HCT116 (cell line): Measurements from ENCODE around the gene RASIP1. TPM values are rescaled to one million over a fixed set of nuclear protein-coding genes. Genes with fewer than 3 reads are reported as not detected.

ENCODE experiments used
- ATAC-seq: fragments of 200-7000 bp; cut with Tn5 transposase; 2 replicates; pipeline ENCODE4 v1.9.1; 2020; ENCODE audit warnings: mild to moderate bottlenecking, moderate library complexity
- BruUV-seq: library from RNA; stranded (reverse); fragments of 400-500 nt; replicated peaks from 2 replicates; lab custom pipeline; 2021; lab: Mats Ljungman, UMichigan
- CTCF ChIA-PET: fragments of 300-600 bp; sonication (Branson Sonifier 250); formaldehyde crosslinking; loops from one replicate; lab custom pipeline; 2021; ENCODE audit warnings: antibody characterized with exemption; lab: Charles Lee
- POLR2A ChIA-PET: fragments of 300-600, 350-600 bp; sonication (Branson Sonifier 250); formaldehyde crosslinking; loops from one replicate; lab custom pipeline; 2021; ENCODE audit warnings: antibody characterized with exemption; lab: Charles Lee
- RAD21 ChIA-PET, 2 experiments: fragments of 300-600 bp; sonication (Branson Sonifier 250); formaldehyde crosslinking; loops; one replicate each; lab custom pipeline; 2023; ENCODE audit warnings: low total read pairs in 2 of 2; ENCODE audit not compliant: uncharacterized antibody in 2 of 2, unreplicated experiment in 2 of 2, low non-redundant PET in 1 of 2; lab: Charles Lee
- DNase-seq: peaks from one replicate; pipeline ENCODE4 v3.0.0-alpha.2; 2010; ENCODE audit warnings: low read depth, low spot score
- H2AFZ ChIP-seq: fragments of 200-600 bp; shearing (Covaris generic), sonication (generic); 2 replicates; pipeline ENCODE4 v1.6.1; 2017; ENCODE audit warnings: low read depth, mixed run types, mixed read lengths, antibody characterized with exemption, low read length; ENCODE audit not compliant: poor library complexity, severe bottlenecking
- H3K27ac ChIP-seq: 2 replicates; pipeline ENCODE4 v1.5.1; 2012; ENCODE audit warnings: low read depth, low read length
- H3K27me3 ChIP-seq: fragments of 200-600 bp; sonication (generic); 2 replicates; pipeline ENCODE4 v1.6.1; 2016; ENCODE audit warnings: mixed run types, low read length, mixed read lengths; ENCODE audit not compliant: insufficient read depth
- H3K36me3 ChIP-seq, 2 experiments: fragments of 200-500 bp in 1 of 2; fragments of 200-600 bp in 1 of 2; sonication (Bioruptor generic) in 1 of 2; sonication (generic) in 1 of 2; 2 replicates each; pipeline versions ENCODE4 v1.5.1 to v1.6.1; 2014 to 2016; ENCODE audit warnings: low read length in 2 of 2, inconsistent platforms in 1 of 2, mixed read lengths in 1 of 2, mixed run types in 1 of 2; ENCODE audit not compliant: insufficient read depth in 2 of 2, control insufficient read depth in 1 of 2
- H3K4me1 ChIP-seq, 2 experiments: fragments of 200-600 bp in 1 of 2; sonication (generic) in 1 of 2; 2 replicates each; pipeline versions ENCODE4 v1.5.1 to v1.6.1; 2012 to 2017; ENCODE audit warnings: low read length in 2 of 2, inconsistent platforms in 1 of 2, mild to moderate bottlenecking in 1 of 2, mixed read lengths in 1 of 2, mixed run types in 1 of 2, moderate library complexity in 1 of 2; ENCODE audit not compliant: insufficient read depth in 2 of 2, control insufficient read depth in 1 of 2
- H3K4me2 ChIP-seq: fragments of 200-600 bp; sonication (generic); 2 replicates; pipeline ENCODE4 v1.6.1; 2017; ENCODE audit warnings: mixed run types, low read length, mixed read lengths
- H3K4me3 ChIP-seq, 2 experiments: fragments of 200-600 bp in 1 of 2; sonication (generic) in 1 of 2; replicated peaks in 1 of 2; 2 replicates each; pipeline ENCODE4 v1.5.1; 2011 to 2016; ENCODE audit warnings: low read length in 2 of 2, control low read depth in 1 of 2, low read depth in 1 of 2, mild to moderate bottlenecking in 1 of 2, mixed read lengths in 1 of 2, mixed run types in 1 of 2
- H3K79me2 ChIP-seq: fragments of 200-600 bp; sonication (generic); 2 replicates; pipeline ENCODE4 v1.6.1; 2017; ENCODE audit warnings: mild to moderate bottlenecking, mixed run types, low read length, moderate library complexity, mixed read lengths; ENCODE audit not compliant: insufficient read depth
- H3K9ac ChIP-seq: fragments of 200-600 bp; sonication (generic); 2 replicates; pipeline ENCODE4 v1.6.1; 2016; ENCODE audit warnings: low read length, mixed read lengths
- H3K9me2 ChIP-seq: fragments of 200-600 bp; sonication (generic), shearing (Covaris generic); 2 replicates; pipeline ENCODE4 v1.6.1; 2017; ENCODE audit warnings: mixed run types, mild to moderate bottlenecking, moderate library complexity; ENCODE audit not compliant: insufficient read depth
- H3K9me3 ChIP-seq, 2 experiments: fragments of 200-500 bp in 1 of 2; fragments of 200-600 bp in 1 of 2; sonication (Bioruptor generic) in 1 of 2; sonication (generic) in 1 of 2; 2 replicates each; pipeline ENCODE4 v1.6.1; 2014 to 2017; ENCODE audit warnings: low read length in 2 of 2, mixed read lengths in 2 of 2, inconsistent platforms in 1 of 2, low read depth in 1 of 2, mild to moderate bottlenecking in 1 of 2, mixed run types in 1 of 2, moderate library complexity in 1 of 2; ENCODE audit not compliant: control insufficient read depth in 1 of 2, insufficient read depth in 1 of 2
- H4K20me1 ChIP-seq: fragments of 200-600 bp; sonication (generic), shearing (Covaris generic); 2 replicates; pipeline ENCODE4 v1.6.1; 2017; ENCODE audit warnings: mixed run types, mild to moderate bottlenecking, moderate library complexity; ENCODE audit not compliant: insufficient read depth
- CBX3 ChIP-seq: IDR thresholded peaks from 2 replicates; pipeline ENCODE4 v1.6.1; 2012; ENCODE audit warnings: low read depth
- CEBPB ChIP-seq: IDR thresholded peaks from 2 replicates; pipeline ENCODE4 v1.6.1; 2012; ENCODE audit warnings: low read depth
- EZH2phosphoT487 ChIP-seq: fragments of 200-600 bp; IDR thresholded peaks from 2 replicates; pipeline ENCODE4 v1.6.1; 2018; ENCODE audit warnings: antibody characterized with exemption, borderline replicate concordance
- FOSL1 ChIP-seq: IDR thresholded peaks from 2 replicates; pipeline ENCODE4 v1.6.1; 2012; ENCODE audit warnings: low read depth
- JUND ChIP-seq: IDR thresholded peaks from 2 replicates; pipeline ENCODE4 v1.6.1; 2012
- SP1 ChIP-seq: IDR thresholded peaks from 2 replicates; pipeline ENCODE4 v1.6.1; 2012; ENCODE audit warnings: low read depth
- SRF ChIP-seq: IDR thresholded peaks from 2 replicates; pipeline ENCODE4 v1.6.1; 2012; ENCODE audit warnings: low read depth
- TCF7L2 ChIP-seq: IDR thresholded peaks from 2 replicates; pipeline ENCODE4 v1.7.0; 2011; ENCODE audit warnings: borderline replicate concordance, inconsistent platforms; ENCODE audit not compliant: insufficient read depth, insufficient read length; ENCODE audit errors: extremely low read depth
- ZFX ChIP-seq: fragments of 450-650 bp; IDR thresholded peaks from 2 replicates; pipeline ENCODE4 v1.6.1; 2017
- ZNF274 ChIP-seq: fragments of 200-500 bp; sonication (Bioruptor generic); IDR thresholded peaks from 2 replicates; pipeline ENCODE4 v1.6.1; 2014; ENCODE audit warnings: mild to moderate bottlenecking, low read depth, low read length, inconsistent platforms
- intact Hi-C: fragments of 100-400 bp; cut with micrococcal nuclease; formaldehyde crosslinking; loops from 2 replicates; pipeline ENCODE4 v1.10.0; 2022
- total RNA-seq: library from RNA; stranded (reverse); gene quantifications from one replicate; pipeline ENCODE4 v1.2.1, GENCODE V29; 2021; ENCODE audit not compliant: unreplicated experiment
- TF ChIP-seq, protein P1 (sequence below): IDR thresholded peaks from 2 replicates; pipeline ENCODE4 v1.6.1; 2012
- TF ChIP-seq, protein P2 (sequence below), 3 experiments: fragments of 200-600 bp in 1 of 3; sonication (generic) in 1 of 3; IDR thresholded peaks in 2 of 3; conservative IDR thresholded peaks in 1 of 3; 2 replicates each; pipeline ENCODE4 v1.5.1; 2012 to 2017; ENCODE audit warnings: low read depth in 2 of 3, low read length in 2 of 3, antibody characterized with exemption in 1 of 3, borderline replicate concordance in 1 of 3, control low read depth in 1 of 3, mild to moderate bottlenecking in 1 of 3, mixed read lengths in 1 of 3, mixed run types in 1 of 3, moderate library complexity in 1 of 3; ENCODE audit not compliant: insufficient read depth in 1 of 3

The RASIP1 gene
- total RNA-seq, 1 experiment from 2014 or later = 1.9 TPM

GRCh38 chr19:48777720-48778119, 37.3 kb upstream of the RASIP1 start:
- POLR2A ChIA-PET = no interaction called here

More at GRCh38 chr19:48777720-48778119, 37.3 kb upstream of the RASIP1 start:
- no peaks in the 10 kb centered on the region for H3K9me3 ChIP-seq
- no peak overlapping the region for H3K27ac ChIP-seq
- ATAC-seq = no peak
- H3K4me1 ChIP-seq = peaks cover 21 to 33% of the 10 kb centered on the region in 2 experiments; a peak in 3 of 4 replicates
- no peak for DNase-seq
- no peak for TF ChIP-seq SP1
- no peak for TF ChIP-seq ZNF274
- no peak for TF ChIP-seq ZFX
- TF ChIP-seq, protein P1, sequence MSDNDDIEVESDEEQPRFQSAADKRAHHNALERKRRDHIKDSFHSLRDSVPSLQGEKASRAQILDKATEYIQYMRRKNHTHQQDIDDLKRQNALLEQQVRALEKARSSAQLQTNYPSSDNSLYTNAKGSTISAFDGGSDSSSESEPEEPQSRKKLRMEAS = no peak
- no peak for TF ChIP-seq SRF
- TF ChIP-seq TCF7L2 = no peak
- no peak for TF ChIP-seq CEBPB
- TF ChIP-seq JUND = no peak
- TF ChIP-seq, protein P2, sequence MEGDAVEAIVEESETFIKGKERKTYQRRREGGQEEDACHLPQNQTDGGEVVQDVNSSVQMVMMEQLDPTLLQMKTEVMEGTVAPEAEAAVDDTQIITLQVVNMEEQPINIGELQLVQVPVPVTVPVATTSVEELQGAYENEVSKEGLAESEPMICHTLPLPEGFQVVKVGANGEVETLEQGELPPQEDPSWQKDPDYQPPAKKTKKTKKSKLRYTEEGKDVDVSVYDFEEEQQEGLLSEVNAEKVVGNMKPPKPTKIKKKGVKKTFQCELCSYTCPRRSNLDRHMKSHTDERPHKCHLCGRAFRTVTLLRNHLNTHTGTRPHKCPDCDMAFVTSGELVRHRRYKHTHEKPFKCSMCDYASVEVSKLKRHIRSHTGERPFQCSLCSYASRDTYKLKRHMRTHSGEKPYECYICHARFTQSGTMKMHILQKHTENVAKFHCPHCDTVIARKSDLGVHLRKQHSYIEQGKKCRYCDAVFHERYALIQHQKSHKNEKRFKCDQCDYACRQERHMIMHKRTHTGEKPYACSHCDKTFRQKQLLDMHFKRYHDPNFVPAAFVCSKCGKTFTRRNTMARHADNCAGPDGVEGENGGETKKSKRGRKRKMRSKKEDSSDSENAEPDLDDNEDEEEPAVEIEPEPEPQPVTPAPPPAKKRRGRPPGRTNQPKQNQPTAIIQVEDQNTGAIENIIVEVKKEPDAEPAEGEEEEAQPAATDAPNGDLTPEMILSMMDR (IDR thresholded peaks at IDR 0.05 in 2 of 3, conservative IDR thresholded peaks at IDR 0.05 in 1 of 3; ENCODE audit: borderline replicate concordance in 1 of 3, insufficient read depth in 1 of 3, low read depth in 2 of 3, low read length in 2 of 3) = no peak
- TF ChIP-seq EZH2phosphoT487 = no peak
- TF ChIP-seq CBX3 = no peak
- no peak for TF ChIP-seq FOSL1
- no peaks in the 10 kb centered on the region for H3K27me3 ChIP-seq
- no peaks in the 10 kb centered on the region for H3K9me2 ChIP-seq
- BruUV-seq = no TSS peak
- H3K4me2 ChIP-seq = no peak overlapping the region
- no peaks in the 10 kb centered on the region for H4K20me1 ChIP-seq
- ChIA-PET CTCF (interaction anchor here (0.7 kb wide), 1 partner anchor 18 kb away, joined by 3 read pairs; no protein-coding TSS in a partner anchor), RAD21 (no interaction called here)
- no peak overlapping the region for H3K4me3 ChIP-seq
- H3K9ac ChIP-seq = no peak overlapping the region
- no peaks in the 10 kb centered on the region for H3K36me3 ChIP-seq
- no peak overlapping the region for H2AFZ ChIP-seq
- intact Hi-C loops = no loop called here
- no peaks in the 10 kb centered on the region for H3K79me2 ChIP-seq
